GM10266 (cell line): Measurements from ENCODE around the gene SLC39A1.

Experiments
- DNase-seq: peaks from one replicate; pipeline ENCODE4 v3.0.0; 2012; ENCODE audit errors: extremely low spot score
- TF ChIP-seq, protein P1 (sequence below): IDR thresholded peaks from 2 replicates; pipeline ENCODE4 v1.5.1; 2012; ENCODE audit warnings: mild to moderate bottlenecking, low read depth; ENCODE audit not compliant: control insufficient read depth, insufficient read depth; ENCODE audit errors: missing control alignments

The SLC39A1 gene

DNA sequence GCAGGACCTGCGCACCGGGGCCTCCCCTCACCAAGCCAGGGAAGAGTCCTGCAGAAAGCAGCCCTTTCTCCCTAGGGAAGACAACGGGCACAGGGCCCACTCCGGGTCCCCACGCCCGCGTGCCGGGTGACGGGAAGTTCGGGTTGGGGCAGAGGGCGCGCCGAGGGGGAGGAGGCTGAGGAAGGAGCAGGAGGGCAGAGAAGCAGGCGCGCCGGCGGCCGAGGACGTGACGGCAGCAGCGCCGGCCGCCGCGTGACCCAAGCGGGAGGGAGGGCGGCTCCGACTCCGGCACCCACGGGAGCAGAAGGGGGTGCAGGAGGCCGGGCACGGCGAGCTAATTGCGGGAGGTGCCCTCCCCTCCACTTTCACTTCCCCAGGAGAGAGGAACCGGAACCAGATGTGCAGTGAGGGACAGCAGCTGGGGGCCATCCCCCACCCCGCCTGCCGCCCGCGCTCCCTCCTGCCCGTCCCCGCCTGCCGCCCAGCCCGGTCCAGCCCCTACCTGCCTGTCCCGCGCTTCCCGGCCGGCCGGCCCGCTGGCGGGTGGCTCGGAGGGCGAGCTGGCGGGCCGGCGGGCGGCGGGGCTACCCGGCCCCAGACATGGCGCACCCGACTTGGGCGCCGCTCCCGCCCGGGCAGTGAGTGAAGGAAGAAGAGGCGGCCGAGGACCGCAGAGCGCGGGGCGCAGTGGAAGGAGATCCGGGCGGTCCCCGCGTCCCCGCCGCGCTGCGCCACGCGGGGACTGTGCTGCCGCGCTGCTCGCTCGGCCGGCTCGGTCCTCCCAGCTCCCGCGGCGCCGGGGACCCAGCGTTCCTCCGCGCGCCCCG lies 17.3 kb downstream of the SLC39A1 start:
- TF ChIP-seq, protein P1, sequence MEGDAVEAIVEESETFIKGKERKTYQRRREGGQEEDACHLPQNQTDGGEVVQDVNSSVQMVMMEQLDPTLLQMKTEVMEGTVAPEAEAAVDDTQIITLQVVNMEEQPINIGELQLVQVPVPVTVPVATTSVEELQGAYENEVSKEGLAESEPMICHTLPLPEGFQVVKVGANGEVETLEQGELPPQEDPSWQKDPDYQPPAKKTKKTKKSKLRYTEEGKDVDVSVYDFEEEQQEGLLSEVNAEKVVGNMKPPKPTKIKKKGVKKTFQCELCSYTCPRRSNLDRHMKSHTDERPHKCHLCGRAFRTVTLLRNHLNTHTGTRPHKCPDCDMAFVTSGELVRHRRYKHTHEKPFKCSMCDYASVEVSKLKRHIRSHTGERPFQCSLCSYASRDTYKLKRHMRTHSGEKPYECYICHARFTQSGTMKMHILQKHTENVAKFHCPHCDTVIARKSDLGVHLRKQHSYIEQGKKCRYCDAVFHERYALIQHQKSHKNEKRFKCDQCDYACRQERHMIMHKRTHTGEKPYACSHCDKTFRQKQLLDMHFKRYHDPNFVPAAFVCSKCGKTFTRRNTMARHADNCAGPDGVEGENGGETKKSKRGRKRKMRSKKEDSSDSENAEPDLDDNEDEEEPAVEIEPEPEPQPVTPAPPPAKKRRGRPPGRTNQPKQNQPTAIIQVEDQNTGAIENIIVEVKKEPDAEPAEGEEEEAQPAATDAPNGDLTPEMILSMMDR = no peak
- DNase-seq = peak; percentile 94

DNA sequence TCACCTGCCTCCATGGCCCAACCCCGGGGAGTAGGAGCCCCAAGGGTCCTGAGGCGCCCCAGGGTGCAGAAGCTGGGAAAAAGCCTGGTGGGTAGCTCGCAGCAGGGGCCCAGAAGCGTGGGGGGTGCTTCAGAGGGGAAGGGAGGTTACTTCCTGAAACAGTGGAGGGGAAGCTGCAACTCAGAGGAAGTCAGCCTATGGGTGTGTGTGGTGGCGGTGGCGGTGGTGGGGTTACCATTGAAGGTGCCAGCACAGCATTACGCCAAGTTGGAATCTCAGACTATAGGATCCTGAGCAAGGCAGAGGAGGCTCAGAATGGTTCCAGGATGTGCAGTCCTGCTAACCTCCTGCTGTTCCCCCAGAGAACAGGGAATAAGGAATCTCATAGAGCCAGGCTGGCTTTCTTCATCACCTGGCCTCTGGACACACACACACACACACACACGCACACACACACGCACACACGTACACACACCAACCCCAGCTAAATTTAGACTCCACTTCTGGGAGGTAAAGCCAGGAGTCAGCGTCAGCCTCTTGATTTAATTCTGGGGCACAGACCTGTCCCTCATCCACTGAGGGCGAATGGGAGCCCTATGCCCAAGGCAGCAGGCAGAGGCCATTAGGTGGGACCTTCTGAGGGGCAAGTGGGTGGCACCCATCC lies 18.1 kb downstream of the SLC39A1 start:
- TF ChIP-seq, protein P1 = no peak
- peak; percentile 85 for DNase-seq

DNA sequence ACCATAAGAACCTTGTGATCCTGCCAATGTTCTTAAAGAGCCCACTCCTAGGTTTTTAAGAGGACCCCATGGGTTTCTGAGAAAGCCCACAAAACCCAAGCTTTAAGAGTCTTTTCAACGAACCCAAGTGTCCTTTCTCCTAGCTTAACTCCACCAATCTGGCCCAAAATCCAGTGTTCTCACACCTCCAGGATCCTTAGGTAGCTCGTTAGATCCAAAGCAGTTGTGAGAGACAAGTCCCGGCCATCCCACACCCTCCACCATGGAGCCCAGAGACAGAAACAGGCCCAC lies 18.6 kb downstream of the SLC39A1 start:
- TF ChIP-seq, protein P1 = no peak
- no peak for DNase-seq

DNA sequence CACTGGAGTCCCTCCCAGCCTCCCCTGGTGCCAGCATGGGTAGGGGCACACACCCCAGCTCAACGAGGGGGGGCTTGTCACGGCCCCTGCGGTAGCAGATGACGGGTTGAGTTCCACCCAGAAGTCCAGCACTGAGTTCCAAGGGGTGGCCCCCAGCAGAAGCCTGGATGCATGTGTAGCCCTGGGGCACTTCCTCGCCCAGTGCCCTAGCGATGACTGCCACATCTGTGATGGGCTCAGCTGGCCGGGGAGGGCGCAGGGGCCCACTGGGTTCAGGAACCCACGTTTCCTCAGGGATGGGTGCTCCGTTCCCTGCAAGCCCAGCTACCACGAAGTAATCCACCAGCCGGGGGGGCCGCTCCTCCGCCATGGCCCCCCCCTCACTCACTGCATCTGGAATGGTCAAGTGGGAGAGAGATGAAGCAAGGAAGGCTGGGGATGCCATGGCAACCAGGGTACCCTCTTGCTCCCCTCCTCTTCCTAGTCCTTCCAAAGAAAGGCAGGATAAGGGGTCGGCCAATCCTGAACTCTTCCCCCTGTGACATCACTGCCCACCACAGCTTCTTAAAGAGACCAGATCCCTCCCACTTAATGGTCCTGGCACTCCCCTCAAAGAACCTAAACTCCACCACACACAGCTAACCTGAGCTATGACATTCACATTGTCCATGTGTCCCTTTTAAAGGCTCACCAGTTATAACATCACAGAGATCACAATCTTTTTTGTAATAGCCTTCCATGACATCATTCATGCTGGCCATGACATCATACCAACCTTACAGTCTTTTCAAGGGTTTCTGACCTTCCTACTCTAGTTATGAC lies 19.1 kb downstream of the SLC39A1 start:
- TF ChIP-seq, protein P1 = no peak
- DNase-seq = no peak

DNA sequence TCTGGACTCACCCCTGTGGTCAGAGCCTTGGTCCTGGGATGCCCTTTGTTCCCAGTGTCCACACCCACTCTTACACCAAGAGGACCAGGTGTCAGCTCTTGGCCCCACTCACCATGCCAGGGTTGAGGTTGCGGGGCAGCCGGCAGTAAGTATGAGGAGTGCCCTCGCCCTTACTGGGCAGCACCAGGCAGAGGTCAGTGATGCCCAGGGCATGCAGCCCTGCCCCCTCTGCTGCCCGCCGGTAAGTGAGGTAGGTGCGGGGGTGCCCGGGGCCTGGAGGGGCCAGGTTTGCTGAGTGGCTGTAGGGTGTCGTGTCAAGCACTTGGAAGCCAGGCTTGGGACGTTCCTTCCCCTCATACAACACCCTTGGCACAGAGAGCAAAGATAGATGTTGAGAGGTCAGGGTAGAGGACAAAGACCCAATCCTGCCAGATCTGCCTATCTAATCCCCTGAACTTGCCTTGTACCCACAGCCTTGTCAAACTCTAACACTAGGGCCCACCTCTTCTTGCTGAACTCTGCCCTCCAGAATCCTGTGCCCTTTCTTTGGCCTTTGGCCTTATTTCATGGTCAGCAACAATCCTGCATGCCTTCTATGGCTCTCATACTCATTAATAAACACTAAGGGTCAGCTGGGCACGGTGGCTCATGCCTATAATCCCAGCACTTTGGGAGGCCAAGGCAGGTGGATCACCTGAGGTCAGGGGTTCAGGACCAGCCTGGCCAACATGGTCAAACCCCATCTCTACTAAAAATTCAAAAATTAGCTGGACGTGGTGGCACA lies 20.4 kb downstream of the SLC39A1 start:
- DNase-seq = no peak
- TF ChIP-seq, protein P1 = no peak

DNA sequence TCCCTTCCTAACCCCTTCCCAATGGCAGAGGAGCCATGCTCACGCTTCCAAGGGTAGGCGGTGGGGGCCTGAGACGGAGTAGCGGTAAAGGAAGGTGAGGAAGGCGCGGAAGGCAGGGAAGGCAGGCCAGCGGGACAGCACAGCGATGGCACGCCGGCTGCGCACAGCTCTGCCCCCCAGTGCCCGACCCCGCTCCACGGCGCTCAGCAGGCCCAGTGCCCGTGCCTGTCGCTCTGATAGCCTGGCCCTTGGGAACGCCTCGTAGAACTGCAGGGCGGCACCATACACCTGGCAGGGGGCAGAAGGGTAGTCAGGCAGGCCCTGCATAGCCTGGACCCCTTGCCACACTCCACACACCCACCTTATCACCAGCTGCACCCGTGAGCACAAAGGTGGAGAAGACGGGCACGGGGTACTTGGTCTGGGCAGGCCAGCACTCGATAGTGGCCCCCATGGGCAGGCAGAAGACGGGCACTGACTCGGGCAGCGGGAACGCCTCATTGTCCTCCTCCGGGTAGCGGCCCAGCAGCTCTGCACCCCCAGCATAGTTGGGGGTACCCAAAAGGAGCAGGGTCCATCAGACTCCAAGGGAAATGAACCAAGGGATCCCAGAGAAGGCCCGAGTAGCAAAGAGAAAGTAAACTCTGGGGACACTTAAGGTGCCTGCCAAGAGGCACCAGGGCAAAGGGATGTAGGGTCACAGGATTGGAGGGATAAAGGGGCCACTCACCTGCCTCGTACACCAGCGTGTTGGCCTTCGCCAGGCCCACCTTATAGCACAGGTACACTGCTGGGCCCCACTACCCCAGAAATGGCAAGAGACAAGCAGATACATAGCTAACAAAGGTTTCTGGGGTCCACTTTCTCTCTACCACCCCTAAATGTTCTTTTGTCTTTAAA lies 21.3 kb downstream of the SLC39A1 start:
- DNase-seq = no peak
- TF ChIP-seq, protein P1 = no peak
